Thoracic aorta (tissue), 2 donors: ENCODE results near the gene KRTAP10-10. TPM values are rescaled to one million over a fixed set of nuclear protein-coding genes. Genes with fewer than 3 reads are reported as not detected.
"Not testable (repeated sequence)": the region's sequence is repeated elsewhere in the genome, so short reads cannot be mapped to it uniquely, and the experiment has no call there.

ENCODE experiments used
- ATAC-seq: fragments of 150-250 bp; one replicate; pipeline ENCODE4 v1.8.0; 2017; ENCODE audit warnings: low read depth; ENCODE audit not compliant: insufficient number of reproducible peaks, low FRiP score
- DNase-seq: peaks from one replicate; pipeline ENCODE4 v3.0.0-alpha.2; 2020; ENCODE audit warnings: low spot score
- H3K27ac ChIP-seq, 2 donors: fragments of 200-600 bp; sonication (generic); 1 replicate in 1 of 2; 2 replicates in 1 of 2; pipeline ENCODE4 v1.5.1; 2016; ENCODE audit warnings: mild to moderate bottlenecking in 2 of 2, moderate library complexity in 2 of 2
- H3K27me3 ChIP-seq: fragments of 200-600 bp; sonication (generic); replicated peaks from 2 replicates; pipeline ENCODE4 v1.6.0; 2016; ENCODE audit warnings: mild to moderate bottlenecking; ENCODE audit not compliant: insufficient read depth
- H3K36me3 ChIP-seq: fragments of 200-600 bp; sonication (generic); one replicate; pipeline ENCODE4 v1.5.1; 2016
- H3K4me1 ChIP-seq, 2 donors: fragments of 200-600 bp; sonication (generic); 1 replicate in 1 of 2; 2 replicates in 1 of 2; pipeline versions ENCODE4 v1.5.1 to v1.6.0; 2016; ENCODE audit warnings: low read depth in 2 of 2, mild to moderate bottlenecking in 1 of 2; ENCODE audit not compliant: control insufficient read depth in 1 of 2
- H3K4me3 ChIP-seq: fragments of 200-600 bp; sonication (generic); 2 replicates; pipeline ENCODE4 v1.5.1; 2016; ENCODE audit warnings: mild to moderate bottlenecking
- H3K9me3 ChIP-seq: fragments of 200-600 bp; sonication (generic); 2 replicates; pipeline ENCODE4 v1.5.1; 2016
- total RNA-seq, 2 donors: library from RNA; depleted of rRNA; stranded (reverse); fragments of >200 nt; gene quantifications; one replicate each; pipeline versions ENCODE4 v1.1.0 to v1.2.3, GENCODE V29; 2016
- TF ChIP-seq, protein P1 (sequence below): fragments of 200-600 bp; sonication (generic); IDR thresholded peaks from one replicate; pipeline ENCODE4 v1.5.1; 2019; ENCODE audit warnings: antibody characterized with exemption

Gene KRTAP10-10
- total RNA-seq, 2 donors from 2014 or later: not detected

DNA sequence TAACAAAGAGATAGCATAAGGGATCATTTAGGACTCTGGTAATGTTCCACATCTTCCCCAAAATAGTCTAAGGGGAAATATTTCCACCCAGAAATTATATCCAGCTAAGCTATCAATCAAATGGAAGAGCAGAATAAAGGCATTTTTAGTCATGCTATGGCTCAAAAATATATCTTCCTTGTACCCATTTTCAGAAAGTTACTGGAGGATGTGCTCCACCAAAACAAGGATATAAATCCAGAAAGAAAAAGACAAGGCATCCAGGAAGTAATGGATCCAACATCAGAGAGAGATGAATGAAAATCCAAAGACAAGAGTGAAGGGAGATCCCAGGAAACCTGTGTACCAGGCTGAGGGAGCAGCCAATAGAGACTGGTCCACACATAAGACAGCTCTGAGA is 28.0 kb upstream of the KRTAP10-10 start:
- Histone ChIP-seq H3K4me1 (no peaks in the 10 kb centered on the region), H3K27ac (no peak overlapping the region), H3K9me3 (peaks cover 8% of the 10 kb centered on the region), H3K4me3 (no peak overlapping the region), H3K27me3 (no peaks in the 10 kb centered on the region), H3K36me3 (no peaks in the 10 kb centered on the region)
- DNase-seq: no peak
- TF ChIP-seq, protein P1, sequence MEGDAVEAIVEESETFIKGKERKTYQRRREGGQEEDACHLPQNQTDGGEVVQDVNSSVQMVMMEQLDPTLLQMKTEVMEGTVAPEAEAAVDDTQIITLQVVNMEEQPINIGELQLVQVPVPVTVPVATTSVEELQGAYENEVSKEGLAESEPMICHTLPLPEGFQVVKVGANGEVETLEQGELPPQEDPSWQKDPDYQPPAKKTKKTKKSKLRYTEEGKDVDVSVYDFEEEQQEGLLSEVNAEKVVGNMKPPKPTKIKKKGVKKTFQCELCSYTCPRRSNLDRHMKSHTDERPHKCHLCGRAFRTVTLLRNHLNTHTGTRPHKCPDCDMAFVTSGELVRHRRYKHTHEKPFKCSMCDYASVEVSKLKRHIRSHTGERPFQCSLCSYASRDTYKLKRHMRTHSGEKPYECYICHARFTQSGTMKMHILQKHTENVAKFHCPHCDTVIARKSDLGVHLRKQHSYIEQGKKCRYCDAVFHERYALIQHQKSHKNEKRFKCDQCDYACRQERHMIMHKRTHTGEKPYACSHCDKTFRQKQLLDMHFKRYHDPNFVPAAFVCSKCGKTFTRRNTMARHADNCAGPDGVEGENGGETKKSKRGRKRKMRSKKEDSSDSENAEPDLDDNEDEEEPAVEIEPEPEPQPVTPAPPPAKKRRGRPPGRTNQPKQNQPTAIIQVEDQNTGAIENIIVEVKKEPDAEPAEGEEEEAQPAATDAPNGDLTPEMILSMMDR: no peak
- no peak for ATAC-seq

DNA sequence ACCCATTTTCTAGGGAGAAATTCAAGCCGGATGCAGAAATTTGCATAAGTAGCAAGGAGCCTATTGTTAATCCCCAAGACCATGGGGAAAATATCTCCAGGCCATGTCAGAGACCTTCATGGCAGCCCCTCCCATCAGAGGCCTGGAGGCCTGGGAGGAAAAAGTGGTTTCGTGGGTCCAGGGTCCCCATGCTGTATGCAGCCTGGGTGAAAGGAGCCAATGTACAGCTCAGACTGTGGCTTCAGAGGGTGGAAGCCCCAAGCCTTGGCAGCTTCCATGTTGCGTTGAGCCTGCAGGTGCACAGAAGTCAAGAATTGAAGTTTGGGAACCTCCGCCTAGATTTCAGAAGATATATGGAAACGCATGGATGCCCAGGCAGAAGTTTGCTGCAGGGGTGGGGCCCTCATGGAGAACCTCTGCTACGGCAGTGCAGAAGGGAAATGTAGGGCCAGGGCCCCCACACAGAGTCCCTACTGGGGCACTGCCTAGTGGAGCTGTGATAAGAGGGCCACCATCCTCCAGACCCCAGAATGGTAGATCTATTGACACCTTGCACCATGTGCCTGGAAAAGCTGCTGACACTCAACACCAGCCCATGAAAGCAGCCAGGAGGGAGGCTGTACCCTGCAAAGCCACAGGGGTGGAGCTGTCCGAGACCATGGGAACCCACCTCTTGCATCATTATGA is 26.9 kb upstream of the KRTAP10-10 start:
- not testable (repeated sequence) for H3K4me3 ChIP-seq, H3K4me1 ChIP-seq, H3K27me3 ChIP-seq, H3K36me3 ChIP-seq, DNase-seq, H3K9me3 ChIP-seq, H3K27ac ChIP-seq, ATAC-seq

DNA sequence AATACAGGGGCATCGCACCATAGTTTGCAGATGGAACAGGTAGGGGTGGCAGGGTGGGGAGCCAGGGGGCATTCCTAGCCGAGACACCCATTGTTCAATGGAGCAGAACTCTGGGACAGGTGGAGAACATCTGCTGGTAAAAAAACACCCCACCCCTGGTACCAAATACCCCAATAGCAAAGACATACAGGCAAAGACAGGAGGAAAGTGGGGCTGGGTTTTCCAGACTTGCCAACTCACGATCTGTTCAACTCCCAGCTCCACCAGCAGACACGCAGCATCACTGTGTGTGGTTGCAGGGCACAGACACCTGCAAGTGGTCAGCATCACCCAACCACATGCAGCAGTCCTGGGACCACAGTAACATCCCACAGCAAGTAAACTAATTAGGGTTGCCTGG is 25.6 kb upstream of the KRTAP10-10 start:
- ATAC-seq: no peak
- Histone ChIP-seq H3K4me3 (no peak overlapping the region), H3K36me3 (no peaks in the 10 kb centered on the region), H3K4me1 (no peaks in the 10 kb centered on the region), H3K27me3 (no peaks in the 10 kb centered on the region), H3K27ac (no peak overlapping the region), H3K9me3 (peaks cover 7% of the 10 kb centered on the region)
- TF ChIP-seq, protein P1: no peak
- DNase-seq: no peak

DNA sequence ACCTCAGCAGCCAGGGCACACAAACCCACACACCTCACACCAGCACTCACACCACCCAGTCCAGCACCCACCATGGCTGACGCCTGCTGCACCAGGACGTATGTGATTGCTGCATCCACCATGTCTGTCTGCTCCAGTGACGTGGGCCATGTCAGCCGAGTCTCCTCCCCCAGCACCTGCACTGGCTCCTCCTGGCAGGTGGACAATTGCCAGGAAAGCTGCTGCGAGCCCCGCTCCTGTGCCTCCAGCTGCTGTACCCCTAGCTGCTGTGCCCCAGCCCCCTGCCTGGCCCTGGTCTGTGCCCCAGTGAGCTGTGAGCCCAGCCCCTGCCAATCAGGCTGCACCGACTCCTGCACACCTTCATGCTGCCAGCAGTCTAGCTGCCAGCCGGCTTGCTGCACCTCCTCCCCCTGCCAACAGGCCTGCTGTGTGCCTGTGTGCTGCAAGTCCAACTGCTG is 25.1 kb upstream of the KRTAP10-10 start, which contains the start of gene KRTAP10-8:
TSS of gene KRTAP10-8 (plus strand) at position 51 of the 458 bp plus-strand sequence. CDS start at position 73, 22 bp downstream.
- H3K9me3 ChIP-seq: peaks cover 7% of the 10 kb centered on the region
- H3K27me3 ChIP-seq: no peaks in the 10 kb centered on the region
- TF ChIP-seq, protein P1: no peak
- ATAC-seq: no peak
- DNase-seq: no peak
- H3K27ac ChIP-seq: no peak within 1 kb of the TSS
- no peaks in the 10 kb centered on the region for H3K36me3 ChIP-seq
- no peaks in the 10 kb centered on the region for H3K4me1 ChIP-seq
- H3K4me3 ChIP-seq: no peak within 1 kb of the TSS

DNA sequence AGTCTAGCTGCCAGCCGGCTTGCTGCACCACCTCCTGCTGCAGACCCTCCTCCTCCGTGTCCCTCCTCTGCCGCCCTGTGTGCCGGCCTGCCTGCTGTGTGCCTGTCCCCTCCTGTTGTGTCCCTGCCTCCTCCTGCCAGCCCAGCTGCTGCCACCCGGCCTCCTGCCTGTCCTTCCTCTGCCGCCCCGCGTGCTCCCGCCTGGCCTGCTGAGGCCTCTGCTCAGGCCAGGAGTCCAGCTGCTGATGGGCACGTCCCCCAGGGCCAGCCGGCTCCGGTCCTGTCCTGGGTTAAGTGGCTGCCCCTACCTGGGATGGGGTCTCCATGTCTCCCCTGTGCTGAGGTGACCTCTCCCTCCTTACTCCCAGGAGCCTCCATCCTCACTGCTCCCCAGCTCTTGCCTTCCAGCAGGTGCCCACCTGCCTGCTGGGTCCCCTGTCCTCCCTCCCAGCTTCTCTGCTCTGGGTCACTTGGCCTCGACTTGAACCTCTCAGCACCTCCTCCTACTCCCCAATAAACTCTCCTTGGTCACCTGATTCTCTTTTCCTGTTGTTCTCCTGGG is 24.4 kb upstream of the KRTAP10-10 start:
- Histone ChIP-seq H3K27me3 (no peaks in the 10 kb centered on the region), H3K36me3 (no peaks in the 10 kb centered on the region), H3K27ac (no peak overlapping the region), H3K9me3 (peaks cover 7% of the 10 kb centered on the region), H3K4me3 (no peak overlapping the region), H3K4me1 (no peaks in the 10 kb centered on the region)
- TF ChIP-seq, protein P1: no peak
- ATAC-seq: no peak
- no peak for DNase-seq
